Renal pelvis (tissue), 12 donors: ENCODE measurements around the gene YARS1. TPM values are rescaled to one million over a fixed set of nuclear protein-coding genes. Genes with fewer than 3 reads are reported as not detected.

Source experiments
- DNase-seq: peaks from one replicate; pipeline ENCODE4 v3.0.0-alpha.2; 2013
- long read RNA-seq, 16 experiments: transcript quantifications; one replicate each; lab custom pipeline, GENCODE V29; 2026
- polyA plus RNA-seq, 3 donors: library from polyadenylated mRNA; unstranded; fragments of 120-200 nt; gene quantifications; one replicate each; pipeline ENCODE4 v1.2.1, GENCODE V29; 2013; ENCODE audit not compliant: insufficient read length in 3 of 3

YARS1 gene
- 10 to 100 TPM; 55.7 to 65.3 (median 62.2) TPM for polyA plus RNA-seq
- long read RNA-seq, donor 1, transcript YARS-201 (13 exons, 3,238 nt), result major isoform, 7 of 12 reads
- long read RNA-seq, donor 1, partial matches to known transcripts, result 0 of 12 reads
- long read RNA-seq, donor 1, other reads (novel, unspliced or antisense), result 0 of 12 reads
- long read RNA-seq, donor 2, transcript YARS-201 (13 exons, 3,238 nt), result major isoform, 10 of 16 reads
- long read RNA-seq, donor 2, transcript YARS-209 (2 exons, 2,178 nt), result minor isoform, 5 of 16 reads
- long read RNA-seq, donor 2, partial matches to known transcripts, result 0 of 16 reads
- long read RNA-seq, donor 2, other reads (novel, unspliced or antisense), result 0 of 16 reads
- long read RNA-seq, donor 3, transcript YARS-209 (2 exons, 2,178 nt), result major isoform, 8 of 11 reads
- long read RNA-seq, donor 3, partial matches to known transcripts, result 0 of 11 reads
- long read RNA-seq, donor 3, other reads (novel, unspliced or antisense), result 0 of 11 reads
- long read RNA-seq, donor 4, transcript YARS-201 (13 exons, 3,238 nt), result major isoform, 6 of 11 reads
- long read RNA-seq, donor 4, partial matches to known transcripts, result 0 of 11 reads
- long read RNA-seq, donor 4, other reads (novel, unspliced or antisense), result 0 of 11 reads
- long read RNA-seq, donor 5, partial matches to known transcripts, result 0 of 2 reads
- long read RNA-seq, donor 5, other reads (novel, unspliced or antisense), result 0 of 2 reads
- long read RNA-seq, donor 6, transcript YARS-201 (13 exons, 3,238 nt), result major isoform, 10 of 45 reads
- long read RNA-seq, donor 6, partial matches to known transcripts, result 30 of 45 reads
- long read RNA-seq, donor 6, other reads (novel, unspliced or antisense), result 0 of 45 reads
- long read RNA-seq, donor 7, transcript YARS-201 (13 exons, 3,238 nt), result major isoform, 9 of 23 reads
- long read RNA-seq, donor 7, partial matches to known transcripts, result 5 of 23 reads
- long read RNA-seq, donor 7, other reads (novel, unspliced or antisense), result 0 of 23 reads
- long read RNA-seq, donor 8, partial matches to known transcripts, result 0 of 4 reads
- long read RNA-seq, donor 8, other reads (novel, unspliced or antisense), result 0 of 4 reads
- long read RNA-seq, donor 9, transcript YARS-201 (13 exons, 3,238 nt), result major isoform, 17 of 22 reads
- long read RNA-seq, donor 9, transcript YARS-209 (2 exons, 2,178 nt), result minor isoform, 5 of 22 reads
- long read RNA-seq, donor 9, partial matches to known transcripts, result 0 of 22 reads
- long read RNA-seq, donor 9, other reads (novel, unspliced or antisense), result 0 of 22 reads
- long read RNA-seq, donor 10, transcript YARS-201 (13 exons, 3,238 nt), result major isoform, 6 of 46 reads
- long read RNA-seq, donor 10, partial matches to known transcripts, result 35 of 46 reads
- long read RNA-seq, donor 10, other reads (novel, unspliced or antisense), result 0 of 46 reads
- long read RNA-seq, donor 11, transcript YARS-201 (13 exons, 3,238 nt), result major isoform, 5 of 6 reads
- long read RNA-seq, donor 11, partial matches to known transcripts, result 0 of 6 reads
- long read RNA-seq, donor 11, other reads (novel, unspliced or antisense), result 0 of 6 reads
- long read RNA-seq, donor 12, transcript YARS-201 (13 exons, 3,238 nt), result major isoform, 10 of 20 reads
- long read RNA-seq, donor 12, partial matches to known transcripts, result 0 of 20 reads
- long read RNA-seq, donor 12, other reads (novel, unspliced or antisense), result 0 of 20 reads
- long read RNA-seq, donor 13, transcript YARS-201 (13 exons, 3,238 nt), result major isoform, 8 of 11 reads
- long read RNA-seq, donor 13, partial matches to known transcripts, result 0 of 11 reads
- long read RNA-seq, donor 13, other reads (novel, unspliced or antisense), result 0 of 11 reads
- long read RNA-seq, donor 14, result 0 reads
- long read RNA-seq, donor 15, transcript YARS-201 (13 exons, 3,238 nt), result major isoform, 6 of 13 reads
- long read RNA-seq, donor 15, transcript YARS-209 (2 exons, 2,178 nt), result minor isoform, 5 of 13 reads
- long read RNA-seq, donor 15, partial matches to known transcripts, result 0 of 13 reads
- long read RNA-seq, donor 15, other reads (novel, unspliced or antisense), result 0 of 13 reads
- long read RNA-seq, donor 16, transcript YARS-201 (13 exons, 3,238 nt), result major isoform, 6 of 10 reads
- long read RNA-seq, donor 16, partial matches to known transcripts, result 0 of 10 reads
- long read RNA-seq, donor 16, other reads (novel, unspliced or antisense), result 0 of 10 reads

GRCh38 chr1:32817159-32817814 lies at the start of gene YARS1, which contains the start of gene S100PBP:
YARS1 (minus strand) TSS chr1:32817358; CDS start chr1:32817244, 114 bp downstream.
S100PBP (plus strand) TSS chr1:32817653; CDS start chr1:32826100, 8,447 bp downstream.
- DNase-seq, result peak; percentile 98

- no peak for DNase-seq
Measured at GRCh38 chr1:32865639-32866405, 48.7 kb upstream of the YARS1 start.

DNA sequence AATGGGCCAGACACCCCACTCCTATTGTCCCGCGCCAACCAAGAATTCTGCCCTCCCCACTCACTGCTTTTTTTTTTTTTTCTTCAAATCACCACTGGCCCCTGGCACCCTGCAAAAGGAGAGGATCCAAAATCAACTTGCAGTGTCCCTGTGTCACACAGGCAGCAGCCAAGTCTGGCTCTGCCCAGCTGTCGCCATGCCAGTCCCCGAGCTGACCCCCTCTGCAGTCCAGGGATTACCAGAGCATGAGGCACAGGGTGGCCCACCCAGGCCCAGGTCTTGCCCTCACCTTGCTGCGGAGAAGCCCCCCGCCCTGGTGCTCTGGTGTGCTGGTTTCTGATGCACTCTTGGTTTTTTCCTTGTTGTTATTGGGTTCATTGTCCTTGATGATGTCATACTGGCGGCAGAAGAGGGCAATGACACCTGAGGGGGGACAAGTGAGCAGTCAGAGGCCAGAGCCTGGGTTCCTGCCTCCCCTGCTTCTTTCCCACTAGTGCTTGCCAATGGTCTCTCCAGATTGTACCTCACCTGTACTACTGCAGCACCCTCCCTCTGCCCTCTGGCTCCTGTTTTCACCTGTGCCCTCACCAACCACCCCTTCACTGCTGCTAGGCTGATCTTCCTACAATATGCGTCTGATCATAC lies 47.3 kb upstream of the YARS1 start:
- no peak for DNase-seq

DNA sequence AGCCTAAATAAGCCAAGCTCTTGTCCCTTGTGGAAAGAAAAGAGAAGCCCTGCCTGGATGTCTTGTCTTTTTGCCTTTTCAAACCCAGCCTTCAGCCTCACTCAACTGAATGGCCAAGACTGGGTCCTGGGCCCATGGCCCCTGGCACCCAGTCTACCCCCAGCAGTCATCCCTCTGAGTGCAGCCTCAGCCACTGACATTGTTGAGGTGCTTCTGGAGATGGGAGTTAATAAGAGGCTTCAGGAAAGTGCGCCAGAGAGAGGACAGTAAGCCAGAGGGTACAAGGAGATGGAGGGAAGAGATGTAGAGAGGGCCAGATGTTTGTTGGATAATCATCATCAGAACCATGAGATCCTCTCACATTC lies 46.7 kb upstream of the YARS1 start:
- no peak for DNase-seq

- DNase-seq, result no peak
Measured at GRCh38 chr1:32863218-32863880, 46.2 kb upstream of the YARS1 start.

GRCh38 chr1:32861904-32862695 lies 44.9 kb upstream of the YARS1 start:
- no peak for DNase-seq

DNA sequence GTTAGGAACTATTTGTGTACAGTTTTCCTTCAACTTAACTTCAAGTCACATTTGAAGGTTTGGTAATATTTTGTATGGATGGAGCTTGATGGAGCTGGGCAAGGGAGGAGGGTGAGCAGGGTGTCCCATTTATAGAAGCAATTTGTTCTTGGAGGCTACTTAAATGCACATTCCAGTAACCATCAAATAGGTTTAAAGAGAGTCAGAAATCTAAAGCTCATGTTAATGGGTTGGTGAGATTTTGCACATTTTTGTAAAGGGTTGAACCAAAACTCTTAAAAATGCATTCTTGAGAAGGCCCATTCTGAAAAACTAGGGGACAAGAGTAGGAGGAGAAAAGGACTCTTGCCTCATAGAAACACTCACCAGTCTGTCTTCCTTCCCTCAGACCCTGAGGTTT lies 43.4 kb upstream of the YARS1 start:
- DNase-seq, result no peak

- DNase-seq, result no peak
Measured at GRCh38 chr1:32859915-32860314, 42.8 kb upstream of the YARS1 start.

- DNase-seq, result no peak
Measured at GRCh38 chr1:32858791-32859190, 41.6 kb upstream of the YARS1 start.

- DNase-seq, result no peak
Measured at GRCh38 chr1:32858136-32858535, 41.0 kb upstream of the YARS1 start.

DNA sequence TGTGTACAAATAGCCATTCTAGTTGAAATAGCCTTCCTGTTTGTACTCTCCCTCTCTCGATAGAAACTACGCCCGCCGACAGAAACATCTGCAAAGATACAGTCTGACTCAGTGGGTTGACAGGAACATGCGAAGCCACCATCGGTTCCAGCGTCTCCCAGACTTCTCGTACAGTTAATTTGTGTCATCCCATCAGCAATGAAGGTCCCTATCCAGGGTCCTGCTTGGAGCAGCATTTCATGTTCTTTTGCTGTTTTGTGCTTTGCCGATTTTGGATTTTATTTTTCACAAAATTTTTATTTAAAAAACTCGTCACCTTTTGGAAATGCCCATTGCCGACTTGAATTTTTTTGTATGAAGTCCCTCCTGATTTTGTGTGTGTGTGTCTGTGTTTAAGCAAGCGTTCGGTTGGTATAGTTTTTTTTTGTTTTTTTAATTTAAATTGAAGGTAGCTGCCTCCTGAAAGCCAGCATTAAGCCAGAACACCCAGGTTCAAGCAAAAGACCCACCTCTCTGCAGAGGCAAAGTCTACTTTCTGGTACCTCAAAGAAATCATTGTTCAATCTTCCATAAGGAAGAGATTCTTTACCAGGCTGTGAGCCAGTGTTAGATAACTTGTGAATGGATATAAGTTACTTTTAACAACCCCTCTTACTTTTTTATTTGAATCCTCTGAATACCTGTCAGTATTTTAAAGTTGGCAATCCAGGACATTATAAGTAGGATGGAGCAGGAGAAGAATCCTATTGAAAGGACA lies 38.9 kb upstream of the YARS1 start:
- no peak for DNase-seq

DNA sequence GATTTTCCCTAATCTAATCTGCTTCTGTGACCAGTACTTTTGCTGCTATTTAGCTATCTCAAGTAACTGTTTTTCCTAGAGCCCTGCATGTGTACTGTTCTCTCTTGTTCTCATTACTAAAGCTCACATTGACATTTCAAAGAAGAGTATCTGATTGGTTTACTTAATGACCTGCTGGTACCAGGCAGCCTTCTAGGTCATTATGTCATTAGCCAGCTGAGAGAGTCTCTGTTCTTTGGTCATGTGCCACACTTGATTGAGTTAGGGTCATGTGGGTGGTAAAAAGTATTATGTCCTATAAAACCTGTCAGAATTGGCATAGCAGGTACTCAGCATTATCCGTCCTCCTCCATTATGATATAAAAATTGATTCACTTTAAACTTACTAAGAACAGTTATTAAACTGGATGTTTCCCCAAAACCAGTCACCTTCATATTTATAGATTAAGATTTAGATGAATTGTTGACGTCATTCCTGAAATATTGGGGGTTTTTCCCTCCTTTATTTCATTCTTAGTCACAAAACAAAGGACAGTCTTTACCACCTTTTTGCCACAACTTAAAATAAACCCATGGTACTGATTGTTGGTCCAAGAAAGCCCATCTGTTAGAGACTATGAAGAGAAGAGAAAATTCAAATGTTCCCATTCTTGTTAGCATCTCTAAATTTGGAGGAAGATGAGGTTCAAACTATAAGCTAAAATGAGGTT lies 31.4 kb upstream of the YARS1 start:
- DNase-seq, result no peak

GRCh38 chr1:32831878-32832277 lies 14.7 kb upstream of the YARS1 start:
- no peak for DNase-seq

- DNase-seq, result no peak
Measured at GRCh38 chr1:32830092-32830852, 13.1 kb upstream of the YARS1 start.
